ENCODE data around the gene ABHD14A. TPM values are rescaled to one million over a fixed set of nuclear protein-coding genes. Genes with fewer than 3 reads are reported as not detected.

Gene ABHD14A
- polyA plus RNA-seq, 1 of the 3 experiments (the other 2 are of a cell fraction) = 31.5 TPM

GRCh38 chr3:51986010-51986947, 11.4 kb downstream of the ABHD14A start:
- H3K27ac ChIP-seq (ENCODE audit: low read depth in 2 of 2, low read length in 1 of 2) = no peak overlapping the region; a peak in 1 of 4 replicates
- no peaks in the 10 kb centered on the region for H3K36me3 ChIP-seq (replicated peaks in 1 of 2; ENCODE audit: control insufficient read depth in 1 of 2, insufficient read depth in 2 of 2, low read length in 1 of 2)
- H3K9me2 ChIP-seq = no peaks in the 10 kb centered on the region
- H4K20me1 ChIP-seq (ENCODE audit: insufficient read depth) = no peaks in the 10 kb centered on the region
- H3F3A ChIP-seq (replicated peaks; ENCODE audit: insufficient read depth) = peaks cover 35% of the 10 kb centered on the region
- H3K9me3 ChIP-seq = no peaks in the 10 kb centered on the region
- TF ChIP-seq JUND (IDR thresholded peaks at IDR 0.05) = no peak
- TF ChIP-seq EP300 (IDR thresholded peaks at IDR 0.05; ENCODE audit: borderline replicate concordance in 1 of 2, low read depth in 1 of 2, low read length in 1 of 2) = no peak
- H3K9ac ChIP-seq = no peak overlapping the region
- H2AFZ ChIP-seq (ENCODE audit: low read depth) = no peak overlapping the region
- no peak for DNase-seq
- H3K4me3 ChIP-seq (ENCODE audit: low read depth in 2 of 2, low read length in 1 of 2) = no peak overlapping the region
- WGBS (ENCODE audit: low lambda C conversion rate) = 91% methylated on average over 9 of the region's 12 CpGs
- H3K4me1 ChIP-seq (ENCODE audit: control insufficient read depth in 1 of 2, insufficient read depth in 2 of 2, low read depth in 1 of 2, low read length in 1 of 2) = peaks cover 5 to 20% of the 10 kb centered on the region in 2 experiments; a peak in 3 of 4 replicates
- no peak overlapping the region for H3K4me2 ChIP-seq
- H3K27me3 ChIP-seq (ENCODE audit: insufficient read depth) = no peaks in the 10 kb centered on the region
- ChIA-PET CTCF (interaction anchor here (0.6 to 1.6 kb wide), 4 partner anchors 12 to 88 kb away, joined by 3 read pairs; partner anchors contain the start of genes ABHD14A and RRP9), POLR2A (interaction anchor here (0.7 to 1.7 kb wide), 2 partner anchors 10 to 19 kb away, joined by 3 to 13 read pairs; partner anchors contain the start of gene RPL29)
- peaks cover 26% of the 10 kb centered on the region for H3K79me2 ChIP-seq (ENCODE audit: insufficient read depth)

- H3K4me2 ChIP-seq = no peak overlapping the region
- CTCF ChIA-PET = interaction anchor here (1.6 kb wide), 1 partner anchor 46 kb away, joined by 3 read pairs; the partner anchor contains the start of gene RRP9
- DNase-seq = no peak
- POLR2A ChIA-PET = interaction anchor here (1.7 kb wide), 1 partner anchor 8 kb away, joined by 13 read pairs; the partner anchor contains the start of gene RPL29
- H3K9ac ChIP-seq = no peak overlapping the region
- H3K4me1 ChIP-seq (ENCODE audit: control insufficient read depth in 1 of 2, insufficient read depth in 2 of 2, low read depth in 1 of 2, low read length in 1 of 2) = peaks cover 5 to 22% of the 10 kb centered on the region in 2 experiments; a peak in 3 of 4 replicates
- H3K27ac ChIP-seq (ENCODE audit: low read depth in 2 of 2, low read length in 1 of 2) = no peak overlapping the region
- H3K9me2 ChIP-seq = no peaks in the 10 kb centered on the region
- no peaks in the 10 kb centered on the region for H3K27me3 ChIP-seq (ENCODE audit: insufficient read depth)
- H3K79me2 ChIP-seq (ENCODE audit: insufficient read depth) = peaks cover 26% of the 10 kb centered on the region
- peaks cover 40% of the 10 kb centered on the region for H3F3A ChIP-seq (replicated peaks; ENCODE audit: insufficient read depth)
- H4K20me1 ChIP-seq (ENCODE audit: insufficient read depth) = 0 out of 2 replicates have a peak, but pooled peaks cover 8% of the 10 kb centered on the region
- no peak overlapping the region for H2AFZ ChIP-seq (ENCODE audit: low read depth)
- H3K4me3 ChIP-seq (ENCODE audit: low read depth in 2 of 2, low read length in 1 of 2) = no peak overlapping the region
- TF ChIP-seq ZBTB33 (IDR thresholded peaks at IDR 0.05; ENCODE audit: borderline replicate concordance, low read depth) (no peak), RCOR1 (IDR thresholded peaks at IDR 0.05; ENCODE audit: low read length) (no peak), SMC3 (IDR thresholded peaks at IDR 0.05; ENCODE audit: low read depth, low read length) (no peak), FOSL2 (IDR thresholded peaks at IDR 0.05; ENCODE audit: borderline replicate concordance, low read depth) (no peak), NRF1 (IDR thresholded peaks at IDR 0.05; ENCODE audit: low read depth, low read length) (no peak), TCF12 (IDR thresholded peaks at IDR 0.05) (no peak), FOXJ3 (CRISPR knock-in tag; IDR thresholded peaks at IDR 0.05) (no peak), USF1 (IDR thresholded peaks at IDR 0.05; ENCODE audit: borderline replicate concordance, low read depth) (no peak)
- 90% methylated on average over 7 of the region's 7 CpGs for WGBS (ENCODE audit: low lambda C conversion rate)
- no peaks in the 10 kb centered on the region for H3K9me3 ChIP-seq
- H3K36me3 ChIP-seq (replicated peaks in 1 of 2; ENCODE audit: control insufficient read depth in 1 of 2, insufficient read depth in 2 of 2, low read length in 1 of 2) = peaks cover 6 to 8% of the 10 kb centered on the region in 2 experiments
Observed at GRCh38 chr3:51987568-51987967, 12.7 kb downstream of the ABHD14A start.

Measured in SK-N-SH (cell line).